GM06990 (cell line): ENCODE data around the gene KANSL1.
"Not testable (repeated sequence)": the region's sequence is repeated elsewhere in the genome, so short reads cannot be mapped to it uniquely, and the experiment has no call there.

Source experiments
- DNase-seq: peaks from one replicate; pipeline ENCODE4 v3.0.0-alpha.2; 2011; ENCODE audit not compliant: insufficient read length; ENCODE audit errors: extremely low read depth
- H3K27me3 ChIP-seq: replicated peaks from 2 replicates; pipeline ENCODE4 v1.6.0; 2011; ENCODE audit warnings: low read length; ENCODE audit not compliant: control insufficient read depth, insufficient read depth
- H3K36me3 ChIP-seq: 2 replicates; pipeline ENCODE4 v1.5.1; 2011; ENCODE audit warnings: low read length; ENCODE audit not compliant: control insufficient read depth, insufficient read depth
- H3K4me3 ChIP-seq: replicated peaks from 2 replicates; pipeline ENCODE4 v1.5.1; 2011; ENCODE audit warnings: low read depth, mild to moderate bottlenecking, control low read depth, low read length
- TF ChIP-seq, protein P1 (sequence below): IDR thresholded peaks from 2 replicates; pipeline ENCODE4 v1.5.1; 2011; ENCODE audit warnings: low read length, control low read depth, mild to moderate bottlenecking, inconsistent platforms; ENCODE audit not compliant: insufficient read depth, poor library complexity, severe bottlenecking

Gene KANSL1

DNA sequence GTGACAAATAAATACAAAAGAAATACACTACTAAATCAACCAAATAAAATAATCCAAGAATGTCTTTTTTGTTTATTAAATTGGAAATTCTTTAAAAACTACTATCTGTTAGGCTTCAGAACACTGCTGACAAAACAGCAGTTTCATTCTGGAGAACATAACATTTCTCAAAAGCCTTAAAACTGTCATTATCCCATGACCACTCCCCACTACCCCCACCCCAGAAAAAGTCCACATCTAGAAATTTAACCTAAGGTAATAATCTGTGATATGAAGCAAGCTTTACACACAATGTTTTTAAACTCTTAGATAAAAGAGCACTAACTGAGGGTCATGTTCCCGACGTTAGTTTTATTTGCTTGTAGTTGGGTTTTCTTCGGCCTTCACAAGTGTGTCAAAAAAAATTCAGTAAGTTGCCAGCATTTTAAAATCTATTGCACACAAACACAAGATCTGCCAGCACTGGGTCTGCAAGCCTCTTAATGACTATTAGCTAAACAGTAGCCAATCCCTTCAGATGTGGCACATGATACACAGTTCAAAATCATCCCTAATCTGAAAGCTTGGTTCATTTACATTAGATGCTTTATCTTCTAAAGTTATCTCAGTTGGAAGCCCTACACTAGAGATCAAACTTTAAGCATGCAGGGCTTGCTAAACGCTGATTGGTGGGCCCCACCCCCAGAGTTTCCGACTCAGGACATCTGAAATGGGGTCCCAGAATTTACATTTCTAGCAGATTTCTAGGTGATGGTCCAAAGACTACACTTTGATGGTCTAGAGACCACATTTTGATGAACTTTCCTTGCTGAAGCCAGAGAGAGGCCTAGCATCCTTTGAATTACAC is 75.2 kb downstream of the KANSL1 start:
- Histone ChIP-seq H3K4me3 (no peak overlapping the region), H3K27me3 (no peaks in the 10 kb centered on the region), H3K36me3 (no peaks in the 10 kb centered on the region)
- TF ChIP-seq, protein P1, sequence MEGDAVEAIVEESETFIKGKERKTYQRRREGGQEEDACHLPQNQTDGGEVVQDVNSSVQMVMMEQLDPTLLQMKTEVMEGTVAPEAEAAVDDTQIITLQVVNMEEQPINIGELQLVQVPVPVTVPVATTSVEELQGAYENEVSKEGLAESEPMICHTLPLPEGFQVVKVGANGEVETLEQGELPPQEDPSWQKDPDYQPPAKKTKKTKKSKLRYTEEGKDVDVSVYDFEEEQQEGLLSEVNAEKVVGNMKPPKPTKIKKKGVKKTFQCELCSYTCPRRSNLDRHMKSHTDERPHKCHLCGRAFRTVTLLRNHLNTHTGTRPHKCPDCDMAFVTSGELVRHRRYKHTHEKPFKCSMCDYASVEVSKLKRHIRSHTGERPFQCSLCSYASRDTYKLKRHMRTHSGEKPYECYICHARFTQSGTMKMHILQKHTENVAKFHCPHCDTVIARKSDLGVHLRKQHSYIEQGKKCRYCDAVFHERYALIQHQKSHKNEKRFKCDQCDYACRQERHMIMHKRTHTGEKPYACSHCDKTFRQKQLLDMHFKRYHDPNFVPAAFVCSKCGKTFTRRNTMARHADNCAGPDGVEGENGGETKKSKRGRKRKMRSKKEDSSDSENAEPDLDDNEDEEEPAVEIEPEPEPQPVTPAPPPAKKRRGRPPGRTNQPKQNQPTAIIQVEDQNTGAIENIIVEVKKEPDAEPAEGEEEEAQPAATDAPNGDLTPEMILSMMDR, result no peak
- DNase-seq, result no peak

GRCh38 chr17:46117117-46117516 is 76.1 kb downstream of the KANSL1 start:
- DNase-seq, result no peak
- TF ChIP-seq, protein P1, result no peak

DNA sequence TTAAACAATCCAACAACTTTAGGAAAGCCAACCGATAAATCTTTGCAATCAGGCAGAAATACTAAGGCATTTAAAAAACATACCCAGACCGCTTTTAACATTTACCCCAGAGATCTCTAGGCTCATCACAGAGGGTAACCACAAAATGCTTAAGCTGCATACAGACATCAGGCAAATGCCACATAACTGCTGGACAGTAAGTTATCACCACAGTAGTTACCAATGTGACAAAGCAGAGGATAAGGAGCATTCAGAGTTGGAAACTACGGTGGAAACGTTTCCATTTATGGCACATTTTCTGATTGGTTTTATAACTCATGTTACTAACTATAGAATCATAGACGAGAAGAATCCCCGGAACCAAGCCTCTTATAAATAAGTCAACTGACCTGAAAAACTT is 77.5 kb downstream of the KANSL1 start:
- H3K27me3 ChIP-seq, result no peaks in the 10 kb centered on the region
- TF ChIP-seq, protein P1, result no peak
- no peaks in the 10 kb centered on the region for H3K36me3 ChIP-seq
- no peak for DNase-seq
- H3K4me3 ChIP-seq, result no peak overlapping the region

More at GRCh38 chr17:46117117-46117516, 76.1 kb downstream of the KANSL1 start:
- Histone ChIP-seq H3K27me3 (no peaks in the 10 kb centered on the region), H3K4me3 (no peak overlapping the region), H3K36me3 (no peaks in the 10 kb centered on the region)

- not testable (repeated sequence) for H3K36me3 ChIP-seq, DNase-seq, H3K4me3 ChIP-seq, H3K27me3 ChIP-seq
These were observed 82.0 kb downstream of the KANSL1 start for GRCh38 chr17:46111236-46111635.

DNA sequence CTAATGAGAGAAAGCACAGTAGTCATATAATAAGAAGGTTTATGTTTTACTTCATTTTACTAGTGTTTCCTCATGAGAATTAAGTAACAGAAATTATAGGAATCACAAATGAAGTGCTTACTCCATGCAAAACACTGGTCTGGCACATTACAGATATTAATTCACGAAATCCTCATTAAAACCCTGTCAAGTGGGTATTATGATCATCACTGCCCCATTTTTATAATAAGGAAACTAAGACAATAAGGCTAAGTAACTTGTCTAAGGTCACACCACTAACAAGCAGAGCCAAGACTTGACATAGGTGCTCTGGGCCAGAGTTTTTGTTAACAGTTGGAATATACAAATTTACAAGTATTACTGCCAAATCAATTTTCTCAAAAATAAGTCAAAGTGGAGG is 83.0 kb downstream of the KANSL1 start:
- H3K27me3 ChIP-seq, result no peaks in the 10 kb centered on the region
- 0 out of 2 replicates have a peak, but pooled peaks cover 1% of the 10 kb centered on the region for H3K36me3 ChIP-seq
- H3K4me3 ChIP-seq, result no peak overlapping the region
- TF ChIP-seq, protein P1, result no peak
- DNase-seq, result no peak

DNA sequence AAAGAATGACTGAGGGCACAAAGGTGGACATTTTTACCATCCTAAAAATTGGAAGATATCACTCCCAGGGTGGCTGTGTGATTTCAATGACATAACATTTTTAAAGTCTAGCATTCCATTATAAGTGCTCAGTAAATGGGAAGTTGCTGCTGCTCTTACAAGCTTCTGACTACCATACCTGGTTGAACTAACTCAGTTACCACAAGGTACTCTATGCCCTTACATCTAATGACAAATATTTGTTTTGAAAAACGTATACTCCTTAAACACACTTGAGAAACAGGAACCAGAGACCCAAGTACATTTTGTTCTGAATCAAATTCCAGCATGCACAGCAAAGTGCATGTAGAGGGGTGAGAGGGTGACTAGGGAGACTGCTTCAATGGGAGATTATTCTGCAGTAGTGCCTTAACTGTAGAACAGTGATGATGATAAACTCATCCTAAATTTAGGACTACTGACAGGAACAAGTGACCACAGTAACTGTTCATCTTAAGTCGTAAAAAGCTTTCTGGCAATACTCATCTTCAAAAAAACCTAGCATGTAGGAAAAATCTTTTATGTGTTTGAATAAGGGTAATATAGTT is 83.5 kb downstream of the KANSL1 start:
- H3K36me3 ChIP-seq, result 0 out of 2 replicates have a peak, but pooled peaks cover 1% of the 10 kb centered on the region
- TF ChIP-seq, protein P1, result no peak
- DNase-seq, result no peak
- no peak overlapping the region for H3K4me3 ChIP-seq
- no peaks in the 10 kb centered on the region for H3K27me3 ChIP-seq
